Esophagus muscularis mucosa (tissue), 4 donors: ENCODE data around the gene IER3.

Experiments used
- CTCF ChIP-seq, 3 experiments: fragments of 200-600 bp in 2 of 3; fragments of 450-650 bp in 1 of 3; sonication (generic) in 2 of 3; IDR thresholded peaks; one replicate each; pipeline ENCODE4 v1.5.1; 2017 to 2019; ENCODE audit warnings: antibody characterized with exemption in 3 of 3, mild to moderate bottlenecking in 2 of 3, moderate library complexity in 1 of 3
- EP300 ChIP-seq: sonication (generic); formaldehyde crosslinking; IDR thresholded peaks from one replicate; pipeline ENCODE4 v1.6.1; 2017; ENCODE audit warnings: antibody characterized with exemption
- POLR2A ChIP-seq: fragments of 450-650 bp; IDR thresholded peaks from one replicate; pipeline ENCODE4 v1.6.1; 2017; ENCODE audit warnings: antibody characterized with exemption, moderate library complexity, mild to moderate bottlenecking, low read depth

GRCh38 chr6:30763155-30763617 is 18.8 kb upstream of the IER3 start:
- no peak for TF ChIP-seq EP300
- no peak for TF ChIP-seq CTCF (IDR thresholded peaks at IDR 0.05)
- TF ChIP-seq POLR2A: no peak
